NCI-H2029 (cell line): ENCODE data around the gene VEPH1.

Experiments used
- DNase-seq: peaks from one replicate; lab custom pipeline; 2025; lab: John Stamatoyannopoulos, UW

Gene VEPH1

DNA sequence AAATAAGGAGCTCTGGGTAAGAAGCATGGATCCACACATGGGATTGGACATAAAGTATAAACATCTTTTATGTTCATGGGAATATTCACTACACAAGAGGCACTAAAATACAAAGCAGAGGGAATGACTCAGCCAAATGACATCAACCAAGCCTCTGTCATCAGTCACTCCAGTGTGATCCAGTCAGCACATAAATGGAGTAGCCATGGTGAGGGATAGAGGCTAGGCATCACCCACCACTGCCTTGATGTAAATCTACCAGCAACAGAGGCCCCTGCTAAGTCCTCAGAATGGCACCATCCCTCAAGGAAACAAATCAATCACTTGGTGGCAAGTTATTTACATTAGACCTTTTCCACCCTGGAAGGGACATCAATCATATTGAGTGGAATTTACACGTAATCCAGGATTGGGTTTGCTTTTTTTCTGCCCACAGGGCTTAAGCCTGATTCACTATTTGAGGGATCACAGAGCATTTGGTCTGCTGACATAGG is 27.2 kb downstream of the VEPH1 start:
- no peak for DNase-seq

DNA sequence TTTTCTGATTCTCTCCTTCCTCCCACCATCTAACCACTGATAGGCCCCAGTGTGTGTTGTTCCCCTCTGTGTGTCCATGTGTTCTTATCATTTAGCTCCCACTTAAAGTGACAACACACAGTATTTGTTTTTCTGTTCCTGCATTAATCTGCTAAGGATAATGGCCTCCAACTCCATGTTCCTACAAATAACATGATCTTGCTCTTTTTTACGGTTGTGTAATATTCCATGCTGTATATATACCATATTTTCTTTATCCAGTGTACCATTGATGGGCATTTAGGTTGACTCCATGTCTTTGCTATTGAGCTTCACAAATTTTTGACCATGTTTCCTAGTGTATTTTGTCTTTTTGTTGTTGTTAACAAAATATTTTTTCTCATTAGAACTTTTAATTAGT is 30.6 kb downstream of the VEPH1 start:
- DNase-seq: no peak

DNA sequence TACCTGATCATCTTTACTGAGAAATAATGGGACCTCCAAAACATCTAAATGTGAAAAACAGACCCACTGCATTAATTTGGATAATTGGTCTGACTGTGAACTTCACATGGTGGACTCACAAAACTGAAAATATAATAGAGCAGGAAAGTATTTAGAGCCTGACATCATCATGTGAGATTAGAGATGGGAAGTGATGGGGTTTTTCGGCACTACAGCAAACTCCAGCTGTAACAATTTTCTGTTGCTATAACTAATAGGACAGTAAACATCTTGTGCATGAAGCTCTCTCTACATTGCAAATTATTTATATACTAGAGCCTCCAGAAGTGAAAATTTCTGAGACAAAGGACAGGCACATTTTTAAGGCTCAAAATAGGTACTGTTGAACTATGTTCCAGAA is 32.2 kb downstream of the VEPH1 start:
- no peak for DNase-seq

GRCh38 chr3:157469561-157470294 is 33.5 kb downstream of the VEPH1 start:
- no peak for DNase-seq

- DNase-seq: no peak
These were observed 36.0 kb downstream of the VEPH1 start for GRCh38 chr3:157467200-157467599.

- DNase-seq: no peak
These were observed 37.5 kb downstream of the VEPH1 start for GRCh38 chr3:157465741-157466140.

DNA sequence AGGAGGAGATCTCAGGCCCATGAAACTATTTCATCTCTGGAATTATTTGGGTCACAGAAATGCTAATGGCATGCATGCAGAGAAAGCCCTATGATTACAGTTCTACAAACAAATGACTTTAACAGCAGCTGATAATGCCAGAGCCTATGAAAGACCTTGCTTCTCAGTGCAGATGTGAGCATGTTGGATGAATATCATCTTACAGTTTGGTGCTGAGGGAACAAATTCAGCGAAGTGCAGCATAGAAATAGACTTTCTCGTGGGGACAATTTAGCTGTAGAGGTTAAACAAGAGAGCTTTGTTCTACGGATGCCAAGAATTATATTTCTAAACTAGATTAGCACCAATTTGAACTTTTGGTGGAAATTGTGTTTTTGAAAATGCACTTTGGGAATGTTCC is 38.9 kb downstream of the VEPH1 start:
- no peak for DNase-seq

DNA sequence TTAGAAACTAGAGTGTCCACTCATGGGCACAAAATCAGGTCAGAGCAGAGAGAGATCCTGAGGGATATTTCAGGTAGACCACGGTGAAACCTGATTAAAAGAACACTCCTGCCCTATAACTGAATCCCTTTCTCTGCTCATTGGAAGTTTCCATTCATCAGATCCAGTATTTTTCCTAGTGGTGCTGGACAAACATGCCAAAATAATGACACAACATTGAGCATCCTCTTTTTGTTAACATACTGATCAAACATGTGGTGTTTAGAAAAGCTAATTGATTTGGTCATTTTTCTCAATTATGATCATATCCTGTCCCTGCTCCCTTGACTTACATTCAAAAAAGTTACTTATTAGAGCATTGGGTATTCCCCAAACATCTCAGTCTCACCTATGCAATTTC is 39.4 kb downstream of the VEPH1 start:
- no peak for DNase-seq

DNA sequence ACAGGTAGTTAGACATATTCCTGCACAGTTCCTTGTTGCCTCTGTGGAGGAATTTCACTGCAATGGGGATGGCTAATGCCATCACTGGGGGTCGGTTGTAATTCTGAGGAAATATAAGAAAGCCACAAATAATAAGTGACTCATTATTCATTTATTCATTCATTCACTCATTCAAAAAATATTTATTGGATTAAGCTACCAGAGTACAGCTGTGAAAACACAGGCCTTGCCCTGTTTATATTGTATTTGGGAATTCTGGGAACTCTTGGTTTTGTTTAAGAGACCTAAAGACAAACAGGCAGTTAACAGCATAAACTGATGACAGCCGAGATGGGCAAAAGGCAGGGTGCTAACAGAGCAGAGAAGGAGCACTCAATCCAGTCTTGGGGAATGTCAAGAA is 43.0 kb downstream of the VEPH1 start:
- DNase-seq: no peak

DNA sequence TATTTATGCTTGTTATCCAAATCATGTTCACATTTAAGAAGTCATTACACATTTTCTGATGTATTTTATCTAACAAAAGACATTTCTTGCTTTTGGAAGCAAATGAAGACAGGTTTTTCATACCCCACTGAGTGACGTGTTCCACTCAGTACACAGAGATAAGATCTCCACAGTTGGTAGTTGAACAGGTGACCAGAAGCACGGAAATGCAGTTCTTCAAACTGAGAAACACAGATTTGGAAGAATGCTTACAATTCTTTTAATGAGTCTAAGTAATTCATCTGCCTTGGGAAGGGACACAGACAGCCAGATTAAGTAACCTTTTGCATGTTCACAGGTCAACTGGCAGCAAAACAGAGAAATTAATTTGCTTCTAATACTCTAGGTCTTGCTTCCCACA is 43.5 kb downstream of the VEPH1 start:
- no peak for DNase-seq

DNA sequence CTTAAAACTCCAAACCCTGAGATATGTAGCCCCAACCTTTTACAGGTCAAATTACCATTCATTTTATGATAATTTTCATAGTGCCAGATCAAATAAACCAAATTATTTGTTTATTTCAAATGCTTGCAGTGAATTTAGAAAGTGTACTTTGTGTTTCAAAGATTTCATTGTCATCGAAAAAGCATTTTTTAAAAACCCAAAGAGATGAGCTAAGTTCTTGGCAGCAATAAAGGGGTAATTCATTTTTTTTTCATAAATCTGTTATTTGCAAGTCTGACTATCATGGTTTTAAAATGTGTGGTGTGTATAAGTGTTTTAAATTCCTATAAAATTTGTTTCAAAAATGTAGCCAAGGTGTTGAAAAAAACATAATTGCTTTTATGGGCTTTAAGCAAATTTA is 49.4 kb downstream of the VEPH1 start:
- no peak for DNase-seq

GRCh38 chr3:157452097-157452496 is 51.1 kb downstream of the VEPH1 start:
- no peak for DNase-seq

GRCh38 chr3:157447026-157447694 is 56.1 kb downstream of the VEPH1 start:
- DNase-seq: no peak

- DNase-seq: no peak
These were observed 57.4 kb downstream of the VEPH1 start for GRCh38 chr3:157445857-157446256.

GRCh38 chr3:157444797-157445184 is 58.4 kb downstream of the VEPH1 start:
- DNase-seq: no peak

DNA sequence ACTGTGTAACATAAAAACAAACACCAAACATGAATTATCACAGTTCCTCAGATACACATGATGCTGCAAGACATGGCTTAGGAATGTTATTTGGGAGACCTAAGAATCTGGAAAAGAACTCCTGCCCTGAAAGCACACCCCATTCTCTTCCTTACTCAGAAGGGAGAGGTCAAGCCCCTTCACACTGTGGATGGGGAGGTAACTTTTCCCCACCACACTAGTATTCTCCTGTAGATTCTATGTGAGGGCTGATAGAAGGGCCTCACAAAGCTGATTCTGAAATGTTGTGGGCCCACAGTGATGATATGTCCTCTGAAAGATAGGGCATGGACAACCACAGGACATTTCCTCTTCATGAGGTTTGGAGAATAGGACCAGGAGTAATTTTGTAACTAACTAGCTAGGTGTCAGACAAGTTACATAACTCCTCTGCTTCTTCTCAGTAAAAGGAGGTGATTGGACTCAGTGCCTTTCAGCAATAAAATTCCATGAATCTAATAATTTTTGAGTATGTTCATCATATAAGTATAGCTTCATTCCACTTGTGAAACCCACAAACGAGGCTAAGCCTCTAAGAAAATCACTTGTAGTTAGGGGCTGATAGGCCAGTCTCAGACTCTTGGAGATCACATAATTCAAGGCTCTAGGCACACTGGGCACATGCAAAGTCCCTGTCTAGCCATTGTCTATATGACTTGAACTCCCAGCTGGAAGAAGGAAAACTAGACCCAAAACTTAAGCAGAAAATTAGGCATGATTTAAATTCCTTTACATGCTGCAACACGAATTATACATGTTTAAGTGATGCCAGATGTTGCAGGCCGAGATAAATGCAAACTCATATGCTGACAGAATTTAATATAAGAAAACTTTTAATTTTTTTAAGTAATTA is 59.1 kb downstream of the VEPH1 start:
- DNase-seq: no peak

DNA sequence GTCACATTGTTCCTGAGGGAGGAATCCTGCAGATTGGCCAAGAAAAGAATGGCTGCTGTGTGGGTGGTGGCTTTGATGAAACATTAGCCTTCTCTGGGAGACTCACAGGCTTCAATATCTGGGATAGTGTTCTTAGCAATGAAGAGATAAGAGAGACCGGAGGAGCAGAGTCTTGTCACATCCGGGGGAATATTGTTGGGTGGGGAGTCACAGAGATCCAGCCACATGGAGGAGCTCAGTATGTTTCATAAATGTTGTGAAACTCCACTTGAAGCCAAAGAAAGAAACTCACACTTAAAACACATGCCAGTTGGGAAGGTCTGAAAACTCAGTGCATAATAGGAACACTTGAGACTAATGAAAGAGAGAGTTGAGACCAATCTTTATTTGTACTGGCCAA is 60.5 kb downstream of the VEPH1 start:
- no peak for DNase-seq

- no peak for DNase-seq
These were observed 62.1 kb downstream of the VEPH1 start for GRCh38 chr3:157441102-157441624.

- no peak for DNase-seq
These were observed 65.0 kb downstream of the VEPH1 start for GRCh38 chr3:157438194-157438730.

- no peak for DNase-seq
These were observed 66.5 kb downstream of the VEPH1 start, which contains the start of gene PTX3 for GRCh38 chr3:157436583-157437291. Gene PTX3, plus strand, starts transcription at chr3:157436850. Its CDS starts 84 bp downstream, at chr3:157436934.

GRCh38 chr3:157429708-157430107 is 73.5 kb downstream of the VEPH1 start:
- no peak for DNase-seq
